HG02571 (cell line): ENCODE data around the gene MRM1.

Experiments
- ATAC-seq: cut with Tn5 transposase; IDR thresholded peaks from one replicate; pipeline ENCODE4 v1.9.1; 2021; ENCODE audit warnings: mild to moderate bottlenecking, moderate library complexity; ENCODE audit not compliant: unreplicated experiment

Gene MRM1

DNA sequence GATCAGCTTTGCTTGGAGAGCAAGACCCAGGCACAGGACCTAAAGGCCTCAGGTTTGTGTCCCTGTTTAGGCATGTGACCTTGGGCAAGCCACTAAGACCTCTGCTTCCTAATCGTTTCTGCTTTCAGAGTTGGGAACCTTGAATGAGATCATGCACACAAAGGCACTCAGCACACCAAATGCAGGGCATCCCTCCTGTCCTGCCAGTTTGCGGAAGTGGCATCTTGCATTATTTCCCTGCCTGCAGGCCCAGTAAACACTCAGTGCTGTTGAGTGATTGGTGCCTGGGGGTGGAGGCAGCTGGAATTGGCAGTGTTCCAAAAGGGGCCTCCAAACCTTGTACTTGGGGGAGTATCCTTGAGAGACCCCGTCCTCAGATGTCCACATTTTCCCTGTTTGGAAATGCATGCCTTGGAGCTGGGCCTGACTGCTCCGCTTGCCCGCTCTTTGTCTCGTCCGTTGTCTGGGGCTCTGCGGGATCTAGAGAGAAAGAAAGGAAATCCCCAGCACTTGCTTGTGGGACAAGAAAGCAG lies 28.7 kb downstream of the MRM1 start:
- ATAC-seq: no peak

DNA sequence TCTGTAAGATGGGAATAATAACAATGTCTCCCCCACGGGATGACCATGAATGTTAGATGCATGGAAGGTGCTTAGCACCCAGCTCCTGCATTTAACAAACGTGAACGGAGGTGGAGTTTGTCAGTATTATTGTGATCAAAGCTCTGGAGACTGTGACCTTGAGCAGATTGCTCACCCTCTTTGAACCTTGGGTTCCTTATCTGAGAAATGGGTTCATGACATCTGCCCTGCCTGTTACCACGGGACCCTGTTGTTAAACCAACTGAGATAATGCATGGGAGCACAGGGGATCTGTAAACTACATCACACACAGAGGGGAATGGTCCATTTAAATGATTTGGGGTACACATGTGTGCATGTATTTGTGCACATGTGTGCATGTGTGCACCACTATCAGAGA lies 29.6 kb downstream of the MRM1 start:
- no peak for ATAC-seq

DNA sequence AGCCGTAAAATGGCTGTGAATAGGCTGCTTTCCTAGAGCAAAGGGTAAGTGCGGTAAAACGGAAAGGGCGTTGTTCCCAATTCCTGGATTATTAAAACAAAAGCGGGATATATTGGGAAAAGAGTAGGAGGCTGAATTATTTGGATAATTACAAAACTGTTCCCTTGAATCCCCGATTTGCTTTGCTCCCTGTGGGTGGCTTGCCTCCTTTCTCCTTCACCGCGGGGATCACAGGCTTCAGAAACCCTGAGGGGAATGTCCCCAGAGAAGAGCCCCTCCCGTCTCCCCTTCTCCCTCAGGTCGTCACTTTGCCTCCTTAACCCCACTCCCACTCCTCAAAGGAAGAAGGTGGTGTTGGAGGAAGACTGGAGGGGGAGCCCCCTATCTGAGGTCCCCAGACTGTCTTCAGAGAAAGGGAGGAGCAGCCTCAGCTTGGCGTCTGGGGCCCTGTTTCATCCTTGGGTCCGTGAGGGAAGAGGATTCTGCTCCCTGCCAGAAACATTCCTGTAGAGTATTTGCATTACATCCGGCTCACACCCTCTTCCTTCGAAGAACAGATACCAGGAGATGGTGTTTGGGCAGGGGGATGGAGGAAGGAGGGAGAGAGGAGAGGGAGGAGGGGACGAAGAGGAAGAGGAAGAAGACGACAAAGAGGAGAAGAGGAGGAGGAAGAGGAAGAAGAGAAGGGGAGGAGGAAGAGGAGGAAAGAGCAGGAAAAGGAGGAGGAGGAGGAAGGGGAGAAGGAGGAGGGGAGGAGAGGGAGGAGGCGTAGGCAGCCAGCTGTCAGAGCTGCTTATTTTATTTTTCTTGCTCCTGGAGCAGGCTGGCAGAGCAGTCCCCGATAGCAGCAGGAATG lies 31.8 kb downstream of the MRM1 start:
- no peak for ATAC-seq

DNA sequence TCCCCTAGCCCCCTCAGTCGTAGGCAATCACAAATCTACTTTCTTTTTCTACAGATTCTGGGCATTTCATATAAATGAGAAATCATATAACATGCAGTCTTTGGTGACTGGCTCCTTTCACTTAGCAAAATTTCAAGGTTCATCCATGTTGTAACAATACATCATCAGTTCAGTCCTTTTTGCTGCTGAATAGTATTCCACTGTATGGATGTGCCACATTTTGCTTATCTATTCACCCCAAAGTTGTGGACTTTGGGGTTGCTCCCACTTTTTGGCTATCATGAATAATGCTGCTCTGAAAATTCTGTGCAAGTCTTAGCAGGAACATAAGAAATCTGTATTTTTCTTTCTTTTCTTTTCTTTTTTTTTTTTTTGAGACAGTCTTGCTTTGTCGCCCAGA lies 39.0 kb downstream of the MRM1 start:
- ATAC-seq: no peak

DNA sequence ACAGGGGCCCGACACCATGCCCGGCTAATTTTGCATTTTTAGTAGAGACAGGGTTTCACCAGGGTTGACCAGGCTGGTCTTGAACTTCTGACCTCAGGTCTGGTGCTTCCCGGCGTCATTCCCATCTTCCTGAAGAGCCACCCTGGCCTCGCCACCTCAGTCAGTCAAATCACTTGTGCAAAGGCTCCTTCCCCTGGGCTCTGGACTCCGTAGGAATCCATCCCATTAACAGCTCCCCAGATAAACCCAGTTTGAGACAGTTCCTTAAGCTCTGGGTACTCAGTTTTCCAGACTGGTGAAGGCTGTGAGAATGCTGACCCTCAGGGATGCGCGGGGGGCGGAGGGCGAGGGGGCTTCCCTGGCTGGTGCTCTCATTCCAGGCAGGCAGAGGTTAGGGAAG lies 39.5 kb downstream of the MRM1 start:
- ATAC-seq: no peak

DNA sequence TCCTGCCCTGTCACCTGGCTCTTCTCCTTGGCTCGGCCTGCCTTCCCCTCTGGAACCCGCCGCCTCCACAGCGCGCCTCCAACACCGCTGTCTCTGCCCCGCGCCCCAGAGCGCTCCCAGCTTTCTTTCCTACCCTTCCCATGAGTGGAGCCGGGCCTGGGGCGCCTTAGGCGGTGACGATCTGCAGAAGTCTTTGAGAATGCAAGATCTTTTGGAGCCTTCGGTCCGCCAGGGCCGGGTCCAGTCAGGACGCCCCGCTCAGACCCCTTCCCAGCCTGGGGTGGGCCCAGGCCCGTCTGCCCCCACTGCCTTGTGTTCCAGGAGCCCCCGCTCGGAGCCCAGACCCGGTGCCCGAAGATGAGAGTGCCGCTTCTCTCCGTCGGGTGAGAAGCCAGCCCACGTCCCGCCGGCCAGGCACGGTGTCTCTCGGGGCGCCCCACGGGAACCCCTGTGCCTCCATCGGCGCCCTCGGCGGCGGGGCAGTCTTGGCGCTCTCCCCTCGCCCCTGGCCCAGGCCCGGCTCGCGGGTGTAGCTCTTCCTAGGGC lies 40.0 kb downstream of the MRM1 start:
- no peak for ATAC-seq

DNA sequence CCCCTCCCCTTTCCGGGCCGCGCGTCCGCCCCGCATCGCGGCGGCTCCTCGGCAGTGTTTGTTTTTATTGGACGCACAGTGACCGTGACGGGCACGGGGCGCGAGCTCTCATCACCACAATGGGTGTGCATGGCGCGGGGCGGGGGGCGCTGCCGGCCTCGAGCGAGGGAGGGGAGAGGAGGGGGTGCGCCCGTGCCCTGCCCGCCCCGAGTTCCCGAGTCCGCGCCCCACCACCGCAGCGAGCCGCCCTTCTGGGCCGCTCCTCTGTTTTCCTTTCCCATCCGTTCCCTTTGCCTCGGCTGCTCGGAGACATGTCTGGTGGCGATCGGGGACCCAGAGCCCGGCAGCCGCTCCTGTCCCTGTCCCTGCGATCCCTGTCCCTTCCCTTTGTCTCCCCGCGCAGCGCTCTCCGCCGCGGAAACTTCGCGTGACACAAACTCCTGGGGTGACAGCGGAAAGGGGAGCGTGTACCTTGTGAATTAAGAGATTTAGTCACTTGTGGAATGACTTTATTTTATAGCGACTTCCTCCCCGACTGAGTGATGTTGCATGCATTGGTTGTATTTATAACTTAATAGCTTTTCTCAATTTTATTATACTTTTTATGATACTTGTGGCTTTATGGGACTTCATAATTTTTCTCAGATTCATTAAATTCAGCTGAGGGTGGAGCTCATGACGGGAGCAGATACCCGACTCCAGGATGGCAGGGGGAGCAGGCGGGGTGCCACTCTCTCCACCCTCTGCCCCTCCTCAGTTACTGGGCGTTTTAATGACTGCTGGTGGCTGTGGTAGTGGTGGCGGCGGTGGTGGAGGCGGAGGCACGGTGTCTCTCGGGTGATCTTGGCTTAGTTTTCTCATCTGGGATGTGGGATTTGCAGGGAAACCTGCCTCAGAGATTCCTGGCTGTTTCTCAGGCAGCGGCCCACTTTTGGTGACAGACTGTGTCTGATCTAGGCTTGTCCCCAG lies 40.8 kb downstream of the MRM1 start:
- no peak for ATAC-seq

DNA sequence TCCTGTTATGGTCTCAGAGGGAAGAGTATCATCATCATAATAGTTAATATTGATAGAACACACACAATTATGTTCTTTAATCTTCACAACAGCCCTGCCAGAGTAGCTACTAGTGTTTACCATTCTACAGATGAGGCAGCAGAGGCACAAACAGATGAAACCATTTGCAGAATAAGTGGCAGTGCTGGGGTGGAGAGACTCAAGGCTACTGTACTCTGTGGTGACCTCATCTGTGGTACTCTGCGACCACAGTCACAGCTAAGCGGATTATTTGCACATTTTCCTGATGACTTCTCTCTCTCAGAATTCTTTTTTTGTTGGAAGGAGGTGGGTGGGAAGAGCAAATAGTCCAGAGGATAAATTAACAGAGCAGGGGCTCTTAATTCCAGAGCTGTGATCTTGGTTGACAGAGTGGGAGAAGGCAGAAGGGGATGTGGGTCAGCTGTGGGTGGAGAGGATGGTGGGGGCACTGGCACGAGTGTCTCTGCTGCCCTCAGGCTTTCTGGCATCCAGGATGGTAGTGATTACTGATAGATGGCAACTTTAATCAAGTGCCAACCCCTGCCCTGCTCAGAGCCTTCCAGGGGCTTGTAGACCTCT lies 41.8 kb downstream of the MRM1 start:
- no peak for ATAC-seq

DNA sequence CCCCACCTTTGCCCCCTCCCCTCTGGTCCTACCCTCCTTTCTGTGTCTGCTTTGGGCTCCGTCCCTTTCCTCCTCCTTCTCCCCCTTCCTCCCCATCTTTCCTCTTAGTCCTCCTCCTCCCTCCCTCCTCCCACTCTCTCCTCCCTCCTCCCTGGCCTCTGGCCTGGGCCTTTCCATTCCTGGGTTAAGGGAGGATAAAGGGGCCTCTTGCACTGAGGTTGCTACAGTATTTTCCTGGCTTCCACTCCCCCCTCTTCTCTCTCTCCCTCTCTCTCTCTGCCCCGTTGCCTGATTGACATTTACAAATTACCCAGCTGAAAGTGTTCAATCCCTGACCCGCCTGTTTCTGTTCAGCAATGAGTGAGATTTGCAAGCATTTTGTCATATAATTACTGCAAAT lies 44.0 kb downstream of the MRM1 start:
- no peak for ATAC-seq

DNA sequence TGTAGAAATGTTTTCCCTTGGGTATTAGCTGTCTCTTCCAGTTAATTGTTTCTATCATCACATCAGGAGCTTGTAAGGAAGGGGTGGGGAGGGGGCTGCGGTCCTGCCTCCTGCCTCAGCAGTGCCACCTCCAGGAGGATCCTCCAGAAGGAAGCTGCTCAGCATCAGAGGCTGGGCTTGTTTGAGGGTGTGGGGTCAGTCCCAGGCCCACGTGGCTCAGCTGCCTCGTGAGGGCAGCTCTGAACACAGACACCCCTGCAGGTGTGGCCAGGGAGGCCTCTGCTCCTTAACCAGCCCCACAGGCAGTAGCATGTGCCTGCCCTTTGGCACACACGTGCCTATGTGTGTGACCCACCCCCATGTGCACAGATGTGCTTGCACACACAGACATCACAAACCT lies 46.3 kb downstream of the MRM1 start:
- ATAC-seq: no peak

DNA sequence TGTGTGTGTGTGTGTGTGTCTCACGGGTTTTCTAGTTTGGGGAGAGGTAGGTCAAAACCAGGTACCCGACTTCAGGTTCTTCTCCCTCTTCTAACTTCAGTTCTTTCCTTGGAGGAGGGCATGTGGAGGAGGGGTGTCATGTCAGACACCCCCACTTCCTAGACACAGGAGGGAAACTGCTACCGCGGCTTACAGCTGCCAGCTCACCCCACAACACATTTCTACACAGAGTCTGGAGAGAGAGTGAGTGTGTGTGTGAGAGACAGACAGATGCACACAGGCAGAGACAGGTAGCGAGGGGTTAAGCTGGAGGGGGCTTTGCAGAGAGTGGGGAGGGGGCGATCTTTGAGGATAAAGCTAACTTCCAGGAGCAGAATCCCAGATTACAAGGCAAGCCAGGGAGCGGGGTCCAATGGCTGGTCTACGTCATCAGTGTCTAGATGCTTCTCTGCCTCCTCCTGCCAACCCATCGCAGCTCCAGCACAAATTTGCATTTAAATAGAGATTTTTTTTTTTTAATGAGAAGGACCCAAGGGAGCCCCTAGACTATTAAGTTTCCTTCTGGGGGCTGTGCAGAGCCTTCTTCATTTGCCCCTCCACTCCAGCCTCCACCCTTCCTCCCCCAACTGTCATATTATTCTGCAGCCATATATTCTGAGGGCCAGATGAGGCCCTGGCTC lies 48.9 kb downstream of the MRM1 start:
- no peak for ATAC-seq

DNA sequence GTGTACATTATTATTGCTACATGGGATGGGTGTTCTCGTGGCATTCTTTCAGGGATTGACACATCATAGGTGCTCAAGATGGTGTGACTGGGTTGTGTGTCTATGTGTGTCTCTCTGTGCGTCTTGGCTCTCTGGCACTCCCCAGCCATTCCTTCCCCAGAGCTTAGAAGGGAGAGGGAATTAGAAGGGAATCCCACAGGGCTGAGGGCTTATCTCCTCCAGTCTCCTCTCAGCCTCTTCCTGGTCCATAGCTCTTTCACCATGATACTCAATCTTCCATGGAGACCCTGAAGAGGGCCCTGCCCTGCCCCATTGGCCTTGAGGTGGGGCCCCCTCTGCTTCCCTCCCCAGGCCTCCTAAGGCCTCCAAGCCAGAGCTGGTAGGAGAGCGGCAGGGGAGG lies 52.0 kb downstream of the MRM1 start:
- ATAC-seq: no peak

DNA sequence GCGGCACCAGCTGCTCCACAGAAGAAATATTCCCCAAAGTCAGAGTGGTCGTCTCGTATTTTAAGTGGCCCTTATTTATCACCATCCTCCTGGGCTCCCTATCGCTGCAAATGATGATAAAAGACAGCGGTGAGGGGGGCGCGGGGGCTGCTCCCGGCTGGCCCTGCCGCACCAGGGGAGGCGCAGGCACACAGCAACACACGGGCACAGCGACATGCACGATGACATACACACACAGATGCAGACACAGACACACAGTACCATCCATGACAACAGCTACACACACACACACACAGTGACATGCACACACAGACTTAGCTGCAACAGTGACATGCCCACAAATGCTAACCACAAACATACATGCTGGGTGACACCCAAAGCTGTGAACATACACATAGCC lies 52.5 kb downstream of the MRM1 start:
- ATAC-seq: no peak

DNA sequence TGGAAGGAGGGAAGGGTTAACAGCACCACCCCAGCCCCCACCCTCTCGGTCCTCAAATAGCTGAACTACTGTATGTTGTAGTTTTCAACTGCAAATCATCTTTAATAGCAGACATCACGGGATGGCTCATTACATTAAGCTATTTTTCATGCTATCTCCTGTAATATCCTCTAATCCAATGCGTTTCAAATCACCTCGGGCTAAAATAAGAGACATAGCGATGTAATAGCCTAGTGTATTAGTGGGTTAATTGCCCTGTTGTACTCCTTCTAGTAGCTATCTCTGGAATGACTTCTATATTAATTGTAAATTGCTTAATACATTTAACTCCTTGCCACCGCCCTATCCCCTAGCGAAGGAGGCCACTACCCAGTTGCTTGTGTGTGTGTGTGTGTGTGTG lies 54.3 kb downstream of the MRM1 start:
- no peak for ATAC-seq

DNA sequence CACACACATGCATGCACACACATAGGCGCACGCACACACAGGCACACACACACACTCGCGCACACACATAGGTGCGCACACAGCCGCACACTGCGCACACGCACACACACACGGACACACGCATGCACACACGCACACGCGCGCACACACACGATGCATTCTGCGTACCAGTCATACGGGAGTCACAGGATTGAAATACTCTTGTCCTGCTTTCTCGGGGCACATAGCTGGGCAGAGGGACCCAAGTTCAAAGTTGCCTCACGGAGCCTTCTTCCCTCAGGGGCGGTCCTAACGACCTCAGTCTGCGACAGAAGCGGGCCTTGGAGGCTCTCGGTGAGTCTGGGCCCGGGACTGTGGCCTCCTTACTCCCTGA lies 56.0 kb downstream of the MRM1 start:
- ATAC-seq: no peak

DNA sequence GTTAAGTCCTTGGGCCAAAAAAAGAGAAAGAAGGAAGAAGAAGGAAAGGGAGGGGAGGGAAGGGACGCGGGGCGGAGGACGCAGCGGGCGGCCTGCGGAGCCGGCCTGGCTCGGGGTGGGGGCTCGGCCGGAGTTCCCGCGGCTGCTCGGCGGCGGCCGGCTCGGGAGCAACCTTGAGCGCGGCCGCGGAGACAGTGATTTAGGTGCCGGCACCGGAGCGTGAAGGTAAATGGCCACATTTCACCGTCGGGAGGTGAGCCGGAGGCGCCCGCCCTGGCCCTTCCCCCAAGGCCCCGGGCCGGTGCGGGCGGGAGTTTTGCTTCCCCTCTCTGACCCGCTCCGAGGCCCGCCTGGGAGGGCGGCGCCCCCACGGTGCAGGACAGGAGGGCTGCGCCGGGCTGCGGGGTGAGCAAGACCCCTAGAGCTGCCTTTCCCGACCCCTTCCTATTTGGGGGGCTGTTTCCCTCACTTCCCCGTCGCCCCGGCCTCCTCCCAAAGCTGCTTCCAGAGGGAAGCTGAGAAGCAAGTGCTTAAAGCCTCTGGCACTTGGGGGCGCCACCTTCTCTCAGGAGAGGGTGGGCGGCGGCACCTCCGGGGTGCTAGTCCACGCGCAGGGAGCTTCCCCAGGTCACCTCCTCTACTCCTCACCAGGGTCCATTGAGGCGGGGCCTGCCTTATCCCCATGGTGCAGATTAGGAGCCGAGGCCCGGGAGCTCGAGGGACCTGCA lies 56.5 kb downstream of the MRM1 start:
- no peak for ATAC-seq
